ENCODE data around the gene GHR. TPM values are rescaled to one million over a fixed set of nuclear protein-coding genes. Genes with fewer than 3 reads are reported as not detected.
"Not testable (repeated sequence)": the region's sequence is repeated elsewhere in the genome, so short reads cannot be mapped to it uniquely, and the experiment has no call there.

GHR gene
- total RNA-seq, 1 donor: under 0.01 TPM

DNA sequence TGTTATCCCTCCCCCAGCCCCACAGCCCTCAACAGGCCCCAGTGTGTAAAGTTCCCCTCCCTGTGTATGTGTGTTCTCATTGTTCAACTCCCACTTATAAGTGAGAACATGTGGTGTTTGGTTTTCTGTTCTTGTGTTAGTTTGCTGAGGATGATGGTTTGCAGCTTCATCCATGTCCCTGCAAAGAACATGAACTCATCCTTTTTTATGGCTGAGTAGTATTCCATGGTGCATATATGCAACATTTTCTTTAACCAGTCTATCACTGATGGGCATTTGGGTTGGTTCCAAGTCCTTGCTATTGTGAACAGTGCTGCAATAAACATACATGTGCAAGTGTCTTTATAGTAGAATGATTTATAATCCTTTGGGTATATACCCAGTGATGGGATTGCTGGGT is 261.8 kb downstream of the GHR start:
- not testable (repeated sequence) for DNase-seq (ENCODE audit: low read depth in 2 of 3, low spot score in 2 of 3)

GRCh38 chr5:42689391-42689790 is 266.2 kb downstream of the GHR start:
- no peak for DNase-seq (ENCODE audit: low read depth in 2 of 3, low spot score in 2 of 3)

GRCh38 chr5:42691413-42691937 is 268.2 kb downstream of the GHR start:
- DNase-seq (ENCODE audit: low read depth in 2 of 3, low spot score in 2 of 3): peak in 1 of 3 donors; percentile 34

DNA sequence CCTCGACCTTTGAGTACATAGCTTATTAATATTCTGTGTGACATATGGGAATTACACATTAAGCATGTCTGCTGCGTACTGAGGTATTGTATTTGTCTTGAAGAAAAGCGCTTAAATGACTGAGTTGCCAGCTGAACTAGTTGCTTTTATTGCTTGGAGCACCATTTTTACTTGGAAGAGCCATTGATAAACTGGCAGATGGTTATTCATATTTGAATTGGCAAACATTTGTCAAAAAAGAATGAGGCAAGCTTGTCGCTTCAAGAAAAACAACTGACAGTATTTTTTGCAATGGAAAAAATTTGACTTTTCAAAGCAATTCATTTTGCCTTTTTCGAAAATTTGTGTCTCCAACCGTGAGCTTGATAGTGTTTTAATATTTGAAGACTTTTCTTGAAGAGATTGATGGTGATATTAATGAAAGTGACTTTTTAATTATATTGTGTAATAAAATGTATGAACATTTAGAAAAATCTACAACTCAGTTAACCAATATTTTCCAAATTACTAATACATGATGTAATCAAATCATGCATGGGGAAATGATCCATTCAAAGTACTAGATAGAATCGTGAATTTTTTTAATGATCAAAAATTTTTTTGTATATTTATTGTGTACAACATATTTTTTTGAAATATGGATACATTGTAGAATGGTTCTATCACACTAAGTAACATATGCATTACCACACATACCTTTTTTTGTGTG is 278.3 kb downstream of the GHR start:
- DNase-seq (ENCODE audit: low read depth in 2 of 3, low spot score in 2 of 3): no peak

DNA sequence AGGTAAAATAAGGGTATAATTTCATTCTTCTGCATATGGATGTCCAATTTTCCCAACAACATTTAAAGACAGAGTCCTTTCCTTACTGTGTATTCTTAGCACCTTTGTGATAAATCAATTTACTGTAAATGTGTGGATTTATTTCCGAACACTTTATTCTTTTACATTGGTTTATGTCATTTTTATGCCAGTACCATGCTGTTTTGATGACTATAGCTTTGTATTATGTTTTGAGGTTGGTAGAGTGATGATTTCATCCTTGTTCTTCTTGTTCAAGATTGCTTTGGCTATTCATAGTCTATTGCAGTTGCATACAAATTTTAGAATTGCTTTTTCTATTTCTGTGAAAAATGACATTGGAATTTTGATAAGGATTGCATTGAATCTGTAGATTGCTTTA is 280.0 kb downstream of the GHR start:
- DNase-seq (ENCODE audit: low read depth in 2 of 3, low spot score in 2 of 3): no peak

DNA sequence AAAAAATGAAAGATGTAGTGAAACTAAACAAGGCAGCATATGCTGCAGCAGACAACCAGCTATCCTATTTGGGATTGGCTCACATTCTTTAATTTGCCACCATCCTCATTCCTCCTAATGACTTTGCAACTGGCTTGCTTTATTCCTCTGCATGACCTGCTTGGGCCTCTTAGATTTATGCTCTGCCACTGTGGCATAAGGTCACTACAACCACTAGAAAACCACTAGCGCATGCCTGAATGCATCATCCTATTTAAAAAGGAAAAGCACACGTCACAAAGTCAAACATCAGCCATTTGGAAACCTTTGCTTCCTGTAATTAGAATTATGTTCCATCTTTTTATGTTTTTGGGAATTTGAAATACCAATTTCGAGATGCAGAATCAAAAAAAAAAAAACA is 292.5 kb downstream of the GHR start:
- peak in 2 of 3 donors; percentile 28 to 51 for DNase-seq (ENCODE audit: low read depth in 2 of 3, low spot score in 2 of 3)

DNA sequence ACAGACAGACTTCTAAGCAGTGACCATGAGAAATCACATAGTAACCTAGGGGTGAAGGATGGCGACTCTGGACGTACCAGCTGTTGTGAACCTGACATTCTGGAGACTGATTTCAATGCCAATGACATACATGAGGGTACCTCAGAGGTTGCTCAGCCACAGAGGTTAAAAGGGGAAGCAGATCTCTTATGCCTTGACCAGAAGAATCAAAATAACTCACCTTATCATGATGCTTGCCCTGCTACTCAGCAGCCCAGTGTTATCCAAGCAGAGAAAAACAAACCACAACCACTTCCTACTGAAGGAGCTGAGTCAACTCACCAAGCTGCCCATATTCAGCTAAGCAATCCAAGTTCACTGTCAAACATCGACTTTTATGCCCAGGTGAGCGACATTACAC is 295.4 kb downstream of the GHR start:
- DNase-seq (ENCODE audit: low read depth in 2 of 3, low spot score in 2 of 3): peak in 2 of 3 donors; percentile 45 to 69

GRCh38 chr5:42719034-42719433 is 295.8 kb downstream of the GHR start:
- DNase-seq (ENCODE audit: low read depth in 2 of 3, low spot score in 2 of 3): peak in 1 of 3 donors; percentile 11

DNA sequence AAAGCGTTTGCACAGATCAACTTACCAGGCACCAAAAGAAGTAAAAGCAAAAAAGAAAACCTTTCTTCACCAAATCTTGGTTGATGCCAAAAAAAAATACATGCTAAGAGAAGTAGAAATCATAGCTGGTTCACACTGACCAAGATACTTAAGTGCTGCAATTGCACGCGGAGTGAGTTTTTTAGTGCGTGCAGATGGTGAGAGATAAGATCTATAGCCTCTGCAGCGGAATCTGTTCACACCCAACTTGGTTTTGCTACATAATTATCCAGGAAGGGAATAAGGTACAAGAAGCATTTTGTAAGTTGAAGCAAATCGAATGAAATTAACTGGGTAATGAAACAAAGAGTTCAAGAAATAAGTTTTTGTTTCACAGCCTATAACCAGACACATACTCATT is 297.0 kb downstream of the GHR start:
- DNase-seq (ENCODE audit: low read depth in 2 of 3, low spot score in 2 of 3): peak in 2 of 3 donors; percentile 31 to 51

DNA sequence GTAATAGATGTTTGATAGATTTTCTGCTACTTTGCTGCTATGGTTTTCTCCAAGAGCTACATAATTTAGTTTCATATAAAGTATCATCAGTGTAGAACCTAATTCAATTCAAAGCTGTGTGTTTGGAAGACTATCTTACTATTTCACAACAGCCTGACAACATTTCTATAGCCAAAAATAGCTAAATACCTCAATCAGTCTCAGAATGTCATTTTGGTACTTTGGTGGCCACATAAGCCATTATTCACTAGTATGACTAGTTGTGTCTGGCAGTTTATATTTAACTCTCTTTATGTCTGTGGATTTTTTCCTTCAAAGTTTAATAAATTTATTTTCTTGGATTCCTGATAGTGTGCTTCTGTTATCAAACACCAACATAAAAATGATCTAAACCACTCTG is 298.2 kb downstream of the GHR start:
- no peak for DNase-seq (ENCODE audit: low read depth in 2 of 3, low spot score in 2 of 3)

DNA sequence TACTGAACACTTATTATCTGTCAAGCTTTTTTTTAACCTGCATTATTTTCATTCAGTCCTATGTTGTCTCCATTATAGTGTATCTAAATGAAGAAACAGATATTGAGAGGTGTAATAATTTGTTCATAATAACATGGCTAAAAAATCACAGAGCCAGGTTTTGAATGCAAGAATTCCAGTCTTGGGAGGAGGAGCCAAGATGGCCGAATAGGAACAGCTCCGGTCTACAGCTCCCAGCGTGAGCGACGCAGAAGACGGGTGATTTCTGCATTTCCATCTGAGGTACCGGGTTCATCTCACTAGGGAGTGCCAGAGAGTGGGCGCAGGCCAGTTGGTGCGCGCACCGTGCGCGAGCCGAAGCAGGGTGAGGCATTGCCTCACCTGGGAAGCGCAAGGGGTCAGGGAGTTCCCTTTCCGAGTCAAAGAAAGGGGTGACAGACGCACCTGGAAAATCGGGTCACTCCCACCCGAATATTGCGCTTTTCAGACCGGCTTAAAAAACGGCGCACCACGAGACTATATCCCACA is 311.4 kb downstream of the GHR start:
- DNase-seq (ENCODE audit: low read depth in 2 of 3, low spot score in 2 of 3): not testable (repeated sequence)

GRCh38 chr5:42740920-42741319 is 317.7 kb downstream of the GHR start:
- DNase-seq (ENCODE audit: low read depth in 2 of 3, low spot score in 2 of 3): no peak

- DNase-seq (ENCODE audit: low read depth in 2 of 3, low spot score in 2 of 3): no peak
Observed at GRCh38 chr5:42745426-42745825, 322.2 kb downstream of the GHR start.

DNA sequence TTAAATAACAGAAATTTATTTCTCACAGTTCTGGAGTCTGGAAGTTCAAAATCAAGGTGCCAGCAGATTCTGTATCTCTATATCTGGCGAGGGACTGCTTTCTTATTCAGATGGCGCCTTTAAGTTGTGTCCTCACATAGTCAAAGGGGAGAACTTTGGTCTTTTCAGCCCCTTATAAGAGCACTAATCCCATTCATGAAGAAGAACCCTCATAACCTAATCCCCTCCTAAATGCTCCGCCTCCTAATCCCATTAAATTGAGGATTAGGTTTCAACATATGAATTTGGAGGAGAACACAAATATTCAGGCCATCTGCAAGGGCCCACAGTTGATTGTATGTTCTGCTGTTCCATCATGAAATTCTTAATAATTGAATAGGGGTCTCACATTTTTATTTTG is 322.6 kb downstream of the GHR start:
- no peak for DNase-seq (ENCODE audit: low read depth in 2 of 3, low spot score in 2 of 3)

DNA sequence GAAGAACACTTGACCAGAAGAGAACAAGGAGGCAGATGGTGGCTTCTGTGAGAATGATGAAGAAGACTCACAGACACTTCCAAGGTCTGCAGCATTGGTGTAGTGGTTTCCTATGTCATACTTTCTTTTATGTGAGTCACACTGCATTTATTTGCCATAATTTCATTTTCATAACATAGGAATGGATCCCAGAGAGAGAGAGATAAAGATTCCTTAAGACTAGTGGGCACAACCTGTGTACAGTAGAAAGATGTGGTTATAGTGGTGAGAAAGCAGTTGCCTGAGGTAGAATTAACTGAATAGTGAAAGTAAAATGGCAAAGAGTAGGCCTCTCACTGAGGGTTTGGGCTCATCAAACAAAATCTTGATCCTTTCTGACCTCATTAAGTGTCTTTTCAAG is 325.8 kb downstream of the GHR start:
- DNase-seq (ENCODE audit: low read depth in 2 of 3, low spot score in 2 of 3): no peak

GRCh38 chr5:42750507-42750906 is 327.3 kb downstream of the GHR start:
- DNase-seq (ENCODE audit: low read depth in 2 of 3, low spot score in 2 of 3): no peak

- no peak for DNase-seq (ENCODE audit: low read depth in 2 of 3, low spot score in 2 of 3)
Observed at GRCh38 chr5:42751044-42751443, 327.8 kb downstream of the GHR start.

- DNase-seq (ENCODE audit: low read depth in 2 of 3, low spot score in 2 of 3): no peak
Observed at GRCh38 chr5:42753099-42753498, 329.9 kb downstream of the GHR start.

DNA sequence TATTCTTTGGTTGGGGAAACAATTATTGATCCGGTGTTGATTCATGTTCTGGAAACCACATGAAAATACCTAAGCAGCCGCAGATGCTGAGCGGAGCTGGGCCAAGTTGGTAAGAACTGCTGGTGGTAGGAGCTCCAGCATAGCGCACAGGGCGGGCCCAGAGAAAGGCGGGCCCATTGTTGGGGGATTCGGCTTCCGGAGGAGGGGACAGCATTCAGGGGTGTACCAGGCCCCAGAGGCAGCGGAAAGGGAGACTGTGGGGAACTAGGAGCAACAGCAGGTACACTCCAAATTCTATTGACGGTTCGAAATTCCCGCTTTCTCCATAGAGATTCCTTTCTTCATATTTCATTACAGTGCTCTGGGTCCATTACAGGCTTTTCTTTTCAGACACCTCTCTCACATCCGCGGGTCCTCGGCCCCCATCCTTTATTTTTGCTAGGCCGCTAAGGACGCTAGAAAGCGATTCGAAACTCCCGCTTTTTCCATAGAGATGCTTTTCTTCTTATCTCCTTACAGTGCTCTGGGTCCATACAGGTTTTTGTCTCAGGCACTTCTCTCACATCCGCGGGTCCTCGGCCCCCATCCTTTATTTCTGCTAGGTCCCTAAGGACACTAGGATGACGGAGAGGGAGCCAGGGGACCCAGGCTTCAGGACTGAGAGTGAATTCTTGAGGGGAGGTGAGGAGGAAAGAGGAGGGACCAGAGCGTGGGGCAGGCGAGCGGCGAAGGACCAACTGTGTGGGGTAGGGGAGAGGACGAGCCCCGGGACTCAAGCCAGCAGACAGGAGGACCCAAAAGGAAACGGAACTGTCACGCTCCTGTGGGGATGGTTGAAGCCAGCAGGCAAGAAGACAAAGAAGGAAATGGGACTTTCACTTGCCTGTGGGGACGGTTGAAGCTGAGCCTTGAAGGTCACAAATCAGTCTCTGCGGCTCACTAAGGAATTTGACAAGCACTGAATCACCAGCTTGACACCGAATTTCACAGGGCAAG is 333.7 kb downstream of the GHR start, which contains the start of gene CCDC152:
CCDC152 (plus strand) TSS at position 213 of the 996 bp plus-strand sequence. CDS start 2,304 bp downstream, outside the sequence.
- peak in 2 of 3 donors; percentile 41 to 51 for DNase-seq (ENCODE audit: low read depth in 2 of 3, low spot score in 2 of 3)

DNA sequence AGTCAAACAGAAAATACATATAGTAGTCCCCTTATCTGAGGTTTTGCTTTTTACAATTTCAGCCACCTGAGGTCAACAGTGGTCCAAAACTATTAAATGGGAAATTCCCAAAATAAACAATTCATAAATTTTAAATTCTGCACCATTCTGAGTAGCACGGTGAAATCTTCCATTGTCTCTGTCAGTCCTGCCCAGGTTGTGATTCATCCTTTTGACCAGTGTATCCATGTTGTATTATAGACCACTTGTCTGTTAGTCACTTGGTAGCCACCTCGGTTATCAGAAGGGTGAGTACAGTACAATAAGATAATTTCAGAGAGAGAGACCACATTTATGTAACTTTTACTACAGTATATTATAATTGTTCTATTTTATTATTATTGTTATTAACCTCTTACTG is 336.2 kb downstream of the GHR start:
- no peak for DNase-seq (ENCODE audit: low read depth in 2 of 3, low spot score in 2 of 3)

DNA sequence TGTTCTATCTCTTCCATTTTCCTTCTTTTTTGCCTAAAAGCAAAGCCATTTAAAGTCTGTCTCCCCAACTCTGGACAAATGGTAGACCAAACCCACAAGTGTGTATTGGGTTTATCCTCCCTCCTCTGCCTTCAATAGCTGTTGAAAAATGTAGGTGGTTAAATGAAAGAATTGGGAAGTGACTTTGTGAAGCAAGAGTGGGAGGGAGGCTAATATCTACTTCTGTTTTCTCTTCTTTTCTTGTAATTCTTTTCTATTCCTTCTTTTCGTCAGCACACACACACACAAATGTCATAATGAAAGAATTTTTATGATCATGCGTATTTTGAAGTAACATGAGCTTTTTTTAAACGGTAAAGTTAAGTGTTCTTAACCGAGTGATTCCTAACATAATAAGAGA is 337.2 kb downstream of the GHR start:
- DNase-seq (ENCODE audit: low read depth in 2 of 3, low spot score in 2 of 3): no peak
